HEK293T (cell line): ENCODE data around the gene C10orf71.

Source experiments
- CTCF ChIA-PET: fragments of 350-600 bp; formaldehyde crosslinking; extraction: SDS; loops from one replicate; lab custom pipeline; 2021; ENCODE audit warnings: antibody characterized with exemption, inconsistent platforms; lab: Yijun Ruan, JAX
- POLR2A ChIA-PET: fragments of 350-600 bp; formaldehyde crosslinking; extraction: SDS; loops from one replicate; lab custom pipeline; 2020; ENCODE audit warnings: antibody characterized with exemption, inconsistent platforms; lab: Yijun Ruan, JAX
- DNase-seq: peaks from one replicate; pipeline ENCODE4 v3.0.0; 2012; ENCODE audit warnings: mixed read lengths; ENCODE audit errors: extremely low spot score
- ARNT ChIP-seq: fragments of 450-650 bp; IDR thresholded peaks from 2 replicates; pipeline ENCODE4 v1.6.1; 2017; ENCODE audit warnings: mild to moderate bottlenecking
- BHLHE40 ChIP-seq: fragments of 450-650 bp; IDR thresholded peaks from 2 replicates; pipeline ENCODE4 v1.6.1; 2016; ENCODE audit warnings: mild to moderate bottlenecking, moderate library complexity, borderline replicate concordance
- CTBP1 ChIP-seq: fragments of 450-650 bp; IDR thresholded peaks from 2 replicates; pipeline ENCODE4 v1.6.1; 2016; ENCODE audit warnings: borderline replicate concordance
- ELF4 ChIP-seq: fragments of 450-650 bp; IDR thresholded peaks from 2 replicates; pipeline ENCODE4 v1.6.1; 2017; ENCODE audit warnings: antibody characterized with exemption
- FOXA1 ChIP-seq: fragments of 450-650 bp; IDR thresholded peaks from 2 replicates; pipeline ENCODE4 v1.6.1; 2016; ENCODE audit warnings: mild to moderate bottlenecking
- FOXK2 ChIP-seq: fragments of 450-650 bp; IDR thresholded peaks from 2 replicates; pipeline ENCODE4 v1.6.1; 2016; ENCODE audit warnings: mild to moderate bottlenecking
- FOXM1 ChIP-seq: fragments of 450-650 bp; IDR thresholded peaks from 2 replicates; pipeline ENCODE4 v1.6.1; 2017; ENCODE audit warnings: mild to moderate bottlenecking, borderline replicate concordance
- HDGF ChIP-seq: fragments of 450-650 bp; IDR thresholded peaks from 2 replicates; pipeline ENCODE4 v1.6.1; 2017; ENCODE audit warnings: antibody characterized with exemption, borderline replicate concordance
- L3MBTL2 ChIP-seq: fragments of 450-650 bp; conservative IDR thresholded peaks from 2 replicates; pipeline ENCODE4 v1.6.1; 2016; ENCODE audit warnings: mild to moderate bottlenecking
- LEF1 ChIP-seq: fragments of 450-650 bp; IDR thresholded peaks from 2 replicates; pipeline ENCODE4 v1.6.1; 2017; ENCODE audit warnings: mild to moderate bottlenecking, borderline replicate concordance
- NFRKB ChIP-seq: fragments of 450-650 bp; IDR thresholded peaks from 2 replicates; pipeline ENCODE4 v1.6.1; 2016; ENCODE audit warnings: mild to moderate bottlenecking, moderate library complexity
- PKNOX1 ChIP-seq: fragments of 450-650 bp; IDR thresholded peaks from 2 replicates; pipeline ENCODE4 v1.6.1; 2016
- SP1 ChIP-seq: fragments of 450-650 bp; IDR thresholded peaks from 2 replicates; pipeline ENCODE4 v1.6.1; 2017
- SUZ12 ChIP-seq: fragments of 450-650 bp; IDR thresholded peaks from 2 replicates; pipeline ENCODE4 v1.6.1; 2016; ENCODE audit warnings: mild to moderate bottlenecking
- TARDBP ChIP-seq: fragments of 450-650 bp; IDR thresholded peaks from 2 replicates; pipeline ENCODE4 v1.6.1; 2016
- ZNF384 ChIP-seq: fragments of 450-650 bp; IDR thresholded peaks from 2 replicates; pipeline ENCODE4 v1.6.1; 2016

C10orf71 gene

GRCh38 chr10:49257626-49258349, 41.2 kb upstream of the C10orf71 start:
- no peak for DNase-seq
- ChIA-PET POLR2A (no interaction called here), CTCF (no interaction called here)
- TF ChIP-seq SUZ12 (no peak), SP1 (no peak), ARNT (no peak), TARDBP (no peak), ZNF384 (no peak), ELF4 (no peak), FOXK2 (no peak), NFRKB (no peak), FOXM1 (no peak), FOXA1 (no peak), L3MBTL2 (no peak), LEF1 (no peak), HDGF (no peak), CTBP1 (no peak), BHLHE40 (no peak)

DNA sequence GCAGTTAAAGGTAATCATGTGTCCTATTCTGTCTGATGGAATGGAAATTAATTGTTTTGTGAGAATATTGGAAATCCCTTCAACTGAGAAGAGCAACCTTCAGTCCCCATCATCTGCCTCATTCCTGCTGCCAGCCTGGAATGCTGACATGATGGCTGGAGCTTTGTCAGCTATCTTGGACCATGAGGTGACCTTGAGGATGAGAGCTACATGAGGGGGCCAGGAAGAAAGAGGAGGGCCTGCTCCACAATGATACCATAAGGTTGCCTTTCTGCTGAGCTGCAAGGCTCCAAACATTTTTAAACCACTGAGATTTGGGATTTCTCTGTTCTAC, 40.7 kb upstream of the C10orf71 start:
- ChIA-PET POLR2A (no interaction called here), CTCF (no interaction called here)
- no peak for TF ChIP-seq BHLHE40
- no peak for TF ChIP-seq ZNF384
- no peak for TF ChIP-seq SP1
- TF ChIP-seq CTBP1, result no peak
- TF ChIP-seq FOXA1, result no peak
- TF ChIP-seq ELF4, result no peak
- TF ChIP-seq SUZ12, result no peak
- no peak for TF ChIP-seq ARNT
- no peak for TF ChIP-seq PKNOX1
- no peak for TF ChIP-seq HDGF
- DNase-seq, result no peak

DNA sequence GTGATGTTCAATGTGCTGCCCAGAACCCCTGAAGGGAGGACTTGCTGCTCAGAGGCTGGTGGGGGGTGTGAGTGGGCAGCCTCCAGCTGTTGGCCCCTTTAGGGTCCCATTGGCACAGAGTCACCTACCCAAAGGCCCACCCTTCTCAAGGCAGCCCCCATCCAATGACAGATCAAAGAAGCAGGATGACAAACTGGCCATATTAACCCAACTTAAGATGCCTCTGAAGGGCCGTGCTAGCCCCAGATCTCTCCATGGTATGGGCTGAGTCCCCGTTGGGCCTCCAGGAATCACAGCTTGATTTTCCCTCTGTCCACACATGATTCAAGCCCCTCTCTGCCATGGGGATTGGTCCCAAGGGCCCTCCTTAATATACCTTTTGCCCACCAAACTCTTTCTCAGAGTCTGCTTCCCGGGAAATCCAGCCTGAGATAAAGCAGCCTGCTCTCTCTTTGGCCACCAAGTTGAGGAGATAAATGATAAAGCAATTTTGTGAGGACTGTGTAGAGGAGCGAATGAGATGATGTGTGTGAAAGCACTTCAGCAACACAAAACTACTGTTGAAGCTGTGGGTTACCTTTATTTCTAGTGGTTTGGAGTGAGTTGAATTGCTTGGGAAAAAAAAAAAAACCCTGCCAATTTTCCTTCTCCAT, 38.2 kb upstream of the C10orf71 start:
- CTCF ChIA-PET, result no interaction called here
- TF ChIP-seq ZNF384 (no peak), ELF4 (no peak), FOXA1 (no peak), BHLHE40 (no peak), TARDBP (no peak), ARNT (no peak), SUZ12 (no peak), SP1 (no peak), L3MBTL2 (no peak), FOXM1 (no peak), FOXK2 (no peak), PKNOX1 (no peak), LEF1 (no peak), HDGF (no peak)
- POLR2A ChIA-PET, result no interaction called here
- DNase-seq, result no peak

DNA sequence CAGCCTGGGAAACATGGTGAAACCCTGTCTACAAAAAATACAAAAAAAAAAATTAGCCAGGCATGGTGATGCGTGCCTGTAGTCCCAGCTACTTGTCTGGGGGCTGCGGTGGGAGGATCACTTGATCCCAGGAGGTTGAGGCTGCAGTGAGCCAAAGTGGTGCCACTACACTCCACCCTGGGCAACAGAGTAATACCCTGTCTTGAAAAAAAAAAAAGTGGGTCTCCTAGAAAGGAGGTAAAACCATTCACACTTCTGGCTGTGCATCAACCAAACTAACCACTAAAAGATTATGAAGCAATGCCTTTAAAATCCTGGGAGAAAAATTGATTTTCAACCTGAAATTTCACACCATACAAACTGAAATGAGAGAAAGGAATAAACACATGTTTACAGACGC, 35.4 kb upstream of the C10orf71 start:
- TF ChIP-seq SUZ12 (no peak), HDGF (no peak), ELF4 (no peak), LEF1 (no peak), PKNOX1 (no peak), NFRKB (no peak), ZNF384 (no peak), FOXM1 (no peak), FOXK2 (no peak), TARDBP (no peak), FOXA1 (no peak), CTBP1 (no peak), L3MBTL2 (no peak), BHLHE40 (no peak), ARNT (no peak), SP1 (no peak)
- ChIA-PET CTCF (no interaction called here), POLR2A (no interaction called here)
- DNase-seq, result no peak

GRCh38 chr10:49264177-49264677, 34.7 kb upstream of the C10orf71 start:
- ChIA-PET CTCF (no interaction called here), POLR2A (no interaction called here)
- DNase-seq, result no peak
- TF ChIP-seq LEF1, result no peak
- no peak for TF ChIP-seq FOXA1
- TF ChIP-seq TARDBP, result no peak

DNA sequence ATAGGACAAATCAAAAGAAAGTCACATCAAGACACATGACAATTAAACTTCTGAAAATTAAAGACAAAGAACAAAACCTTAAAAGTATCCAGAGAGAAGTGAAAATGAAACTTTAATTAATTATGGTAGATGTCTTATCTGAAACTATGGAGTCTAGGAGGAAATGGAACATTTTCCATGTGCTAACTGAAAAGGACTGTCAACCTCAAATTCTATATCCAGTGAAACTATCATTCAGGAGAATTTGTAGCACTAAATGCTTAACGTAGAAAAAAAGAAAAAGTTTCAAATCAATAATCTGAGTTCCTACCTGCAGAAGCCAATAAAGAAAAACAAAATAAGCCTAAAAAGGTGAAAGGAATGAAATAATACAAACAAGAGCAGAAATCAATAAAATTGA, 33.1 kb upstream of the C10orf71 start:
- POLR2A ChIA-PET, result no interaction called here
- no peak for DNase-seq
- TF ChIP-seq FOXM1, result no peak
- CTCF ChIA-PET, result no interaction called here
